ENCODE results near the gene EGFL7.
A peak's percentile ranks its signal among the peaks of the same experiment; 100 is the strongest.

The EGFL7 gene

DNA sequence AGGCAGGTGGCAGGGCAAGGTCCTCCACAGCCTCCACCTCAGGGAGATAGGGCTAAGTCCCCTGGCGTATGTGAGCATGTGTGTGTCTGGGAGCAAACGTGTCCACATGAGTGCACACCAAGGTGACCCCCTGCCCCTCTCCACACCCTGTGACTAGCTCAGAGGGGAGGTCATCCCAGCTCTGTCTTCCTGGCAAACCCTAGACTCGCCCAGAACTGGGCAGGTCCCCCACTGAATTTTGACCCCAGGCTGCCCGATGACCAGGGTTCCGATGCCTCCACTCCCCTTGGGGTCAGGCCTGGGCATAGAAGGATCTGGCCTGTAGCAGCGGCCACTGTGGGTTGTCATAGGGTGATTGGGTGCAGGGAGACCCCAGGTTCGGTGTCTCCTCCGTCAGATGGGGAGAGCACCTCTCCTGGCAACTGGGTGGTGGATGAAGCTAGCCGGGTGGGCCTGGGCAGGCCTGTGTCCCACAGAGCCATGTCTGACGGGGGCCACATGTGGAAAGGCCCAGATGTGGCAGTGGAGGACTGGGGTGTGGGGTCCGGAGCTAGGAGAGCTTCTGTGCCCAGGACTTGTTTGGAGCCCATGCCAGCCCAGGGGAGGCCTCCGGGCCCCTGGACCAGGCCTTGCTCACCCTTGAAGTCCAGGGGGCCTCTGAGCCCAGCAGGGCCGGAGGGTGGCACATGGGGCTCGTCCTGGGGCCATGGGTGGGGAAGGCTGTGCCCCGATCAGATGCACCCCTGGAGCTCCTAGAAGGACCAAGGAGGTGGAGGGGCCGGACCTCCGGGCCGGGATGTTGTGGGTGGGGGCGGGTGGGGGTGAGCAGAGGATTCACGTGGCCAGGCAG is 55.9 kb downstream of the EGFL7 start:
- no peak overlapping the region for H3K4me3 Mint-ChIP-seq
- H3K27me3 Mint-ChIP-seq (ENCODE audit: low read depth) = no peaks in the 10 kb centered on the region
- no peak overlapping the region for H3K27ac Mint-ChIP-seq
- H3K9me3 Mint-ChIP-seq = no peaks in the 10 kb centered on the region
- peaks cover 12% of the 10 kb centered on the region for H3K4me1 Mint-ChIP-seq
- no peak for TF ChIP-seq CTCF (IDR thresholded peaks at IDR 0.05; ENCODE audit: unreplicated experiment in 3 of 3)
- H3K36me3 Mint-ChIP-seq (ENCODE audit: low read depth) = peaks cover 4% of the 10 kb centered on the region

DNA sequence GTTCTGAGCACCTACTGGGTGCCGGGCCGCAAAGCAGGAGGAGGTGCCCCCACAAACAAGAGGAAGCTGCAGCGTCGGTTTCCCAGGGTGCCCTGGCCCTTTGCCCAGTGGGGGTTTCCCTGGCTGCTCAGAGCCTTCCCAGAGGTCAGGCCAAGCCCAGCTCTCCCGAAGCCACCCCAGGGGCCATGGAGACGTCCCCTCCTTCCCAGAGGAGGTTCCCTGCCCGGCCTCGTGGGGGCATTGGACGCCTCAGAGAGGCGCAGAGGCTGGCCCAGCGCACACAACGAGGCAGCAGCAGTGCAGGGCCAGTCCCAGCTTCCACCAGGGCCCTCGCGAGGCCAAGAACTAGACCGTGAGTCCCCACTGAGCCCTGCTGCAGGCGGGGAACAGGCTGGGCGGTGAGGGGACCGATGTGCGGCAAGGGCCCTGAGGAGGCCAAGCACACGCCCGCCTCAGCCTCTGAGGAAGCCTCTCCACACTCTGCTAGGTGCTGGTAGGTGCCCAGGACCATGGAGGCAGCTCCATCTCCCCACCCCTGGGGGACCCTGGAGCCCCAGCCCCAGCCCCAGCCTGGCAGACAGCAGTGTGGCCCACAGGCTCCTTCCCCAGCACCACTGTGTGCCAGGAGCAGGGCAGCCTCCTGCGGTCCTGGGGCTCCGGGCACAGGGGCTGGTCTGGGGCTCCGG is 56.6 kb downstream of the EGFL7 start:
- peaks cover 12% of the 10 kb centered on the region for H3K4me1 Mint-ChIP-seq
- peaks cover 12% of the 10 kb centered on the region for H3K36me3 Mint-ChIP-seq (ENCODE audit: low read depth)
- no peaks in the 10 kb centered on the region for H3K9me3 Mint-ChIP-seq
- TF ChIP-seq CTCF (IDR thresholded peaks at IDR 0.05; ENCODE audit: unreplicated experiment in 3 of 3) = no peak
- no peak overlapping the region for H3K4me3 Mint-ChIP-seq
- no peak overlapping the region for H3K27ac Mint-ChIP-seq
- no peaks in the 10 kb centered on the region for H3K27me3 Mint-ChIP-seq (ENCODE audit: low read depth)

DNA sequence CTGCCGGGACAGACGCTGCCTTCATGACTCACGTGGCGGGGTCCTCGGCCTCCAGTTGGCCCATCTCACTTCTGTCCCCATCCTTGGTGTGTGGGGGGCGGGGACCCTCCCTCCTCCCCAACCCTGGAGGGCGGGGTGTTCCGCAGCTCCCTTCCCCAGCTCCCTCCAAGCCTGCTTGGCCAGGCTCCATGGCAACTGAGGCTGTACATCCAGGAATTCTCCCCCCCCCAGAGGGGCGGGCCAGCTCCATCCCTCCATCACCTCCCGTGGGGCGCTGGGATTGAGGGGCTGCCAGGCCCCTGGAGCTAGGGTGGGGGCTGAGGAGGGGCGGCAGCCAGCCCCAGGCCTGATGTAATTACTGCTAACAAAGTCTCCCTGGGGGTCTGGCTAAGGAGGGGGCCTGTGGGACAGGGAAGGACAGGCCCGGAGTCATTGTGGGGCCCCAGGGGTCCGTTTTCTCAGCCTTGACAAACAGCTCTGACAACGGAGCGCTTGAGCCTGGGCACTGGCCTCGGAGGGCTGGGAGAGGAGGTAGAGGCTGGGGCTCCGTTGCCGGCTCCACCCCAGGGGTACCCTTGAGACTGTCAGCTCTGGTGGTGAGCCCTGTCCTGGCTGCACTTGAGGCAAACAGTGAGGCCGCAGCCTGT is 57.7 kb downstream of the EGFL7 start:
- peaks cover 16% of the 10 kb centered on the region for H3K36me3 Mint-ChIP-seq (ENCODE audit: low read depth)
- no peak overlapping the region for H3K4me3 Mint-ChIP-seq
- H3K27ac Mint-ChIP-seq = peak overlapping the region in 1 of 3 experiments; percentile 40
- peaks cover 12% of the 10 kb centered on the region for H3K4me1 Mint-ChIP-seq
- H3K27me3 Mint-ChIP-seq (ENCODE audit: low read depth) = no peaks in the 10 kb centered on the region
- TF ChIP-seq CTCF (IDR thresholded peaks at IDR 0.05; ENCODE audit: unreplicated experiment in 3 of 3) = no peak
- no peaks in the 10 kb centered on the region for H3K9me3 Mint-ChIP-seq

- Mint-ChIP-seq H3K4me1 (peaks cover 7% of the 10 kb centered on the region), H3K27ac (no peak overlapping the region), H3K36me3 (ENCODE audit: low read depth) (peaks cover 19% of the 10 kb centered on the region), H3K27me3 (ENCODE audit: low read depth) (no peaks in the 10 kb centered on the region), H3K9me3 (no peaks in the 10 kb centered on the region), H3K4me3 (peak overlapping the region in 1 of 3 experiments; percentile 12)
- TF ChIP-seq CTCF (IDR thresholded peaks at IDR 0.05; ENCODE audit: unreplicated experiment in 3 of 3) = no peak
These were observed 58.2 kb downstream of the EGFL7 start for GRCh38 chr9:136720898-136721338.

GRCh38 chr9:136721339-136722092 is 58.8 kb downstream of the EGFL7 start:
- H3K27ac Mint-ChIP-seq = no peak overlapping the region
- H3K4me1 Mint-ChIP-seq = peaks cover 8% of the 10 kb centered on the region
- peaks cover under 1% of the 10 kb centered on the region for H3K27me3 Mint-ChIP-seq (ENCODE audit: low read depth)
- peak overlapping the region in 1 of 3 experiments; percentile 12 for H3K4me3 Mint-ChIP-seq
- no peak for TF ChIP-seq CTCF (IDR thresholded peaks at IDR 0.05; ENCODE audit: unreplicated experiment in 3 of 3)
- H3K36me3 Mint-ChIP-seq (ENCODE audit: low read depth) = peaks cover 25% of the 10 kb centered on the region
- H3K9me3 Mint-ChIP-seq = no peaks in the 10 kb centered on the region

Data from nephron (organoid).